ENCODE data around the gene N4BP3.

GRCh38 chr5:178074266-178074952 is 38.9 kb upstream of the N4BP3 start:
- no peak for TF ChIP-seq POLR2A (IDR thresholded peaks at IDR 0.05)
- TF ChIP-seq CTCF (IDR thresholded peaks at IDR 0.05): no peak
- no peak for TF ChIP-seq EP300 (IDR thresholded peaks at IDR 0.05)
- no peak for TF ChIP-seq POLR2AphosphoS5 (IDR thresholded peaks at IDR 0.05)
